Central memory CD8-positive, alpha-beta T cell (primary cell): ENCODE measurements around the gene GFI1B.
"Not testable (repeated sequence)": the region's sequence is repeated elsewhere in the genome, so short reads cannot be mapped to it uniquely, and the experiment has no call there.

Source experiments
- ATAC-seq: fragments of 150-1000 bp; cut with Tn5 transposase; replicated peaks from 2 replicates; pipeline ENCODE4 v1.10.0; 2022; ENCODE audit warnings: mild to moderate bottlenecking, moderate FRiP score, moderate number of reproducible peaks; ENCODE audit not compliant: poor library complexity, severe bottlenecking; ENCODE audit errors: extremely low read depth
- DNase-seq, 2 donors: peaks; one replicate each; pipeline ENCODE4 v3.0.0; 2021; ENCODE audit warnings: low spot score in 2 of 2
- H3K27ac Mint-ChIP-seq: one replicate; pipeline ENCODE4 v1.8.0; 2022; ENCODE audit warnings: low read depth, mild to moderate bottlenecking, moderate library complexity, mixed read lengths
- H3K27me3 Mint-ChIP-seq: one replicate; pipeline ENCODE4 v1.8.0; 2022; ENCODE audit warnings: mixed read lengths
- H3K36me3 Mint-ChIP-seq: one replicate; pipeline ENCODE4 v1.8.0; 2022; ENCODE audit warnings: mild to moderate bottlenecking, moderate library complexity, mixed read lengths; ENCODE audit not compliant: insufficient read depth
- H3K4me1 Mint-ChIP-seq: one replicate; pipeline ENCODE4 v1.8.0; 2022; ENCODE audit warnings: mixed read lengths
- H3K4me3 Mint-ChIP-seq: one replicate; pipeline ENCODE4 v1.8.0; 2022; ENCODE audit warnings: mild to moderate bottlenecking, moderate library complexity, mixed read lengths
- H3K9me3 Mint-ChIP-seq: one replicate; pipeline ENCODE4 v1.8.0; 2022; ENCODE audit warnings: mixed read lengths

GFI1B gene

GRCh38 chr9:133040892-133041479 lies 62.5 kb downstream of the GFI1B start:
- not testable (repeated sequence) for H3K27ac Mint-ChIP-seq, H3K9me3 Mint-ChIP-seq, H3K4me3 Mint-ChIP-seq, DNase-seq, H3K27me3 Mint-ChIP-seq, ATAC-seq
- Mint-ChIP-seq H3K4me1 (peaks cover 31% of the 10 kb centered on the region), H3K36me3 (peaks cover 36% of the 10 kb centered on the region)
